GM19025 (cell line): ENCODE results near the gene MSH4.
"Not testable (repeated sequence)": the region's sequence is repeated elsewhere in the genome, so short reads cannot be mapped to it uniquely, and the experiment has no call there.

Experiments
- ATAC-seq: cut with Tn5 transposase; IDR thresholded peaks from one replicate; pipeline ENCODE4 v1.9.1; 2021; ENCODE audit warnings: mild to moderate bottlenecking, low read depth, moderate library complexity; ENCODE audit not compliant: unreplicated experiment

MSH4 gene

GRCh38 chr1:75794382-75794781, 2.3 kb upstream of the MSH4 start:
- ATAC-seq, result no peak

- ATAC-seq, result no peak
Observed at GRCh38 chr1:75795703-75796193, 934 bp upstream of the MSH4 start.

DNA sequence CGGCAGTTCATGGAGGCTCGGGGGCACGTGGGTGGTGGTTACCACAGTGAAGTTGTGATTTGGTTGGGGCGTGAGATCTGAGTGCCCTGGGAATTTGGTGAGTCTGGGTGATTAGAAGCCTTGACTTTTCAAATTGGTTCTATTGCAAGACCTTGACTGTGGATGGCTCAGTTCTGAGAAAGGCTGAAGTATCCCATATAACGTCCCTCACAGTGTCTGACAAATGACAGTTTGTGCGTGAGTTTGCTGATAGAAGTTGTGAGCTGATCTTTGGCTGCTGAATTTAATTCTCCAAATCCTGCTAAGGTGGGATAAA, 549 bp downstream of the MSH4 start:
- ATAC-seq, result no peak

DNA sequence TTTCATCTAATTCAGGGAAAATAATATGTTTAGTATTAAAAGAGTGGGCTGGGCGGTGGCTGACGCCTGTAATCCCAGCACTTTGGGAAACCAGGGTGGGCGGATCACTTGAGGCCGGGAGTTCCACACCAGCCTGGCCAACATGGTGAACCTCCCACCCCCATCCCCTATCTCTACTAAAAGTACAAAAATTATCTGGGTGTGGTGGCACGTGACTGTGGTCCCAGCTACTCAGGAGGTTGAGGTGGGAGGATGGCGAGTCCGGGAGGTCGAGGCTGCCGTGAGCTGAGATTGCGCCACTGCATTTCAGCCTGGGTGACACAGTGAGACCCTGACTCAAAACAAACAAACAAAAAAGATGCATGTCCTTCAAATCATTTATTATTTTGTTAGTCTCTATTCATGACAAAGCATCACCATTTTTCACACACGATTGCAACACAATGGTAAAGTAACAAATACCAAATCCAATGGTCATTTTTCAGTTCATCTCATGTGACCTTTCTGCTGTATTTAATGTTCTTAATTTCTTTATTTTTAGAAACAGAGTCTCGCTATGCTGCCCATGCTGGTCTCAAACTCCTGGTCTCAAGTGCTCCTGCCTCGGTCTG, 1.0 kb downstream of the MSH4 start:
- ATAC-seq, result no peak

DNA sequence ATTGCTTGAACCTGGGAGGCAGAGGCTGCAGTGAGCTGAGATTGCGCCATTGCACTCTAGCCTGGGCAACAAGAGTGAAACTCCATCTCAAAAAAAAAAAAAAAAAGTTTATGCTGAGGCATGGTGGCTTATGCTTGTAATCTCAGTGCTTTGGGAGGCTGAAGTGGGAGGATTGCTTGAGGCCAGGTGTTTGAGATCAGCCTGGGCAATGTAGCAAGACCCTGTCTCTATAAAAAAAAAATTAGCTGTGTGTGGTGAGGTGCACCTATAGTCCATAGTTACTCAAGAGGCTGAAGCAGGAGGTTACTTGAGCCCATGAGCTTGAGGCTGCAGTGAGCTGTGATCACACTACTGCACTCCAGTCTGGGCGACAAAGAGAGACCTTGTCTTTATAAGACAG, 4.8 kb downstream of the MSH4 start:
- ATAC-seq, result not testable (repeated sequence)

- ATAC-seq, result no peak
Observed at GRCh38 chr1:75808921-75809320, 12.2 kb downstream of the MSH4 start.

DNA sequence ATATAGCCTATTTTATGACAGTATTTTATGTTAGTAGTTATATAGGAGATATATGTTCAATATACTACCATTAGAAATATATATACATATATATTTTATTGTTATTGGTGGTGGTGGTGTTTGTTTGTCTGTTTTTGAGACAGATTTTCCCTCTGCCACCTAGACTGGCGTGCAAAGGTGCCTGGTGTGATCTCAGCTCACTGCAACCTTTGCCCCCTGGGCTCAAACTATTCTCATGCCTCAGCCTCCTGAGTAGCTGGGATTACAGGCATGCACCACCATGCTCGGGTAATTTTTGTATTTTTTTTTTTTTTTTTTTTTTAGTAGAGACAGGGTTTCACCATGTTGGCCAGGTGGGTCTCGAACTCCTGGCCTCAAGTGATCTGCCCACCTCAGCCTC, 13.4 kb downstream of the MSH4 start:
- not testable (repeated sequence) for ATAC-seq

DNA sequence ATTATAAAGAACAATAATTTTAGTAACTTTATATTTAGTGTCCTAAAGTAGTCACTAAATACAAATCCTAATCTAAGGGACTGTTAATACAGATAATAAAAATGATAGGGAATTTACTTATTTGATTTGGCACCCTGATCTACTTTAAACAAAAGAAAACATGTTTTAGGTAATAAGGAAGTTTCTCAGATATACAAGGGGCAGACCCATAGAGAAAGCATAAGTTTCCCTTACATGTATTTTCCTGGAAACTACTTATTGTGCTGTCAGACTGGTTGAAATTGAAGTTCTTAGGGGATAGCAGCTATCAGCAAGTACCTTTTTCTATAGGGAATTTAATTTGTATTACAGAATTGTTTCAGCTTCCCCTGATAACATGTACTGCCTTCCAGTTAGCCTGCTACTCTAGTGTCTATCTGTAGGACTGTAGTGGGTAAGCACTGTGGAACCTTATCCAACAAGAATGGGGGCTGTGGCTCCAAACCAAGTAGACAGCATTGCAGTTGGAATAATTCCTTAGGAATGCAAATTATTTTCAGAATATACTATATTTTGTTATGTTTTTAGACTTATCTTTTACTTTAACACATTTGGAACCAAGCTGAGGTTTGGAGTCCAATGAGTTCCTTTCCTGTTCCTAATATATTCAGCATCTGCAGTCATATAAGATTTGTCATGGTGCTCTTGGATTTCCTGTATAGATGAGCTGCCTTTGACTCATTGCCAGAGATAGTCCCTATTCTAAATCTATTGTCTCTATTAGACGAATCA, 14.7 kb downstream of the MSH4 start:
- ATAC-seq, result no peak

DNA sequence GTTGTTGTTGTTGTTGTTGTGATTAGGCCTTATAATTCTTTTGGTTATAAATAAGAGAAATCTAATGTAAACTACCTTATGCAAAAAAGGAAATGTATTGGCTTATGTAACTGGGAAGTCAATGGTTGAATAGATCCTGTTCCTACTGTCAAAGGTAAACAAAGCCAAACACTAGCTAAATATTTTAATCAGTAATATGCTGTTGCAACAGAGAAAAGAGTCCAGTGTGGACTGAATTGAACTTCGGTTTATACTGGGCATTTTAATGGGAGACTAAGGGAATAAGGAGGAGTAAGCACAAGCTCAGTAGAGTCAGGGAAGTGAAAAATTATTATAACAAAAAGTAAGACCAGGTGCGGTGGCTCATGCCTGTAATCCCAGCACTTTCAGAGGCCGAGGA, 15.4 kb downstream of the MSH4 start:
- ATAC-seq, result no peak

- ATAC-seq, result not testable (repeated sequence)
Observed at GRCh38 chr1:75823596-75823995, 26.9 kb downstream of the MSH4 start.

GRCh38 chr1:75836528-75837100, 39.9 kb downstream of the MSH4 start:
- no peak for ATAC-seq

DNA sequence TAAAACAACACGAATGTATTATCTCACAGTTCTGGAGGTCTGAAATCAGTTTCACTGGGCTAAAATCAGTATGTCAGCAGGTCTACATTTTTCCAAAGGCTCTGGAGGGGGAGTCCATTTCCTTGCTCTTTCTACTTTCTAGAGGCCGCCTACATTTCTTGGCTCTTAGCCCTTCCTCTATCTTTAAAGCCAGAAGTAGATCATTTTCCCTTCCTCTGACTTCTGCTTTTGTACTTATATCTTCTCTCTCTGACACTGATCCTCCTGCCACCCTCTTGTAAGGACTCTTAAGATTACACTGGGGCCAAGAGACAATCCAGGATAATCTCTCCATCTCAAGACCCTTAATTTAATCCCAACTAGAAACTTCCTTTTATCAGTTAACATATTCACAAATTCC, 41.4 kb downstream of the MSH4 start:
- ATAC-seq, result no peak

DNA sequence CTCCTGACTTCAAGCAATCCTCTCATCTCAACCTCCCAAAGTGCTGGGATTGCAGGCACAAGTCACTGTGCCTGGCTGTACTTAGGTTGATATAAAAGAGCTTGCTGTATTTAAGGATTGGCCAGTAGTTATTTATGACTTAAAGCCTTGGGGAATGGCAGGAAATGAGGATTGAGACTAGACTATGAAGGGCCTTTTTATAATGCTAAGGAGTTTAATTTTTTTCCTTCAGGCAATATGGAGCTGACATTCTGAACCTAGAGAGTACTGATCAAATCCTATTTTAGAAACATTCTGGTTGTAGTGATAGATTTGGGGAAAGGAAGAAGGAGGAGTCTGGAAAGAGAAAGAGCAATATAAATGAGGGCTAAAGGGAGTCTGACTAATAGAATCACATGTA, 44.7 kb downstream of the MSH4 start:
- no peak for ATAC-seq

GRCh38 chr1:75845576-75845975, 48.9 kb downstream of the MSH4 start:
- no peak for ATAC-seq

DNA sequence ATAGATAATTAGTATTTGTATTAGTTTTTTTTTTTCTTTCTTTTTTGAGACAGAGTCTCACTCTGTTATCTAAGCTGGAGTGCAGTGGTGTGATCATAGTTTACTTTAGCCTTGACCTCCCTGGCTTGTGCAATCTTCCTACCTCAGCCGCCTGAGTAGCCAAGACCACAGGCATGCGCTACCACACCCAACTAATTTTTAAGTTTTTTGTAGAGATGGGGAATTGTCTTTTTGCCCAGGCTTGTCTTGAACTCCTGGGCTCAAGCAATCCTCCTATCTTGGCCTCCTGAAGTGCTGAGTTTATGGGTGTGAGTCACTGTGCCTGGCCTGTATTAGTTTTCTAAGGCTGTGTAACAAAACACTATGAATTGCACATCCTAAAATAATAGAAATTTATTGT, 58.3 kb downstream of the MSH4 start:
- no peak for ATAC-seq

- no peak for ATAC-seq
Observed at GRCh38 chr1:75855734-75856133, 59.1 kb downstream of the MSH4 start.

DNA sequence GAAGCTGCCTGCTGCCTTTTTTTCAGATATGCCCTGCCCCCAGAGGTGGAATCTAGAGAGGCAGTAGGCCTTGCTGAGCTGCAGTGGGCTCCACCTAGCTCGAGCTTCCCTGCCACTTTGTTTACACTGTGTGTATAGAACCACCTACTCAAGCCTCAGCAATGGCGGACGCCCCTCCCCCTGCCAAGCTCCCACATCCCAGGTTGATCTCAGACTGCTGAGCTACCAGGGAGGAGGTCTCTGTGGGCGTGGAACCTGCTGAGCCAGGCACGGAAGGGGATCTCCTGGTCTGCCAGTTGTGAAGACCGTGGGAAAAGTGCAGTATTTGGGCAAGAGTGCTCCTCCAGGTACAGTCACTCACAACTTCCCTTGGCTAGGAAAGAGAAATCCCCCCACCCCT, 65.1 kb downstream of the MSH4 start:
- no peak for ATAC-seq

DNA sequence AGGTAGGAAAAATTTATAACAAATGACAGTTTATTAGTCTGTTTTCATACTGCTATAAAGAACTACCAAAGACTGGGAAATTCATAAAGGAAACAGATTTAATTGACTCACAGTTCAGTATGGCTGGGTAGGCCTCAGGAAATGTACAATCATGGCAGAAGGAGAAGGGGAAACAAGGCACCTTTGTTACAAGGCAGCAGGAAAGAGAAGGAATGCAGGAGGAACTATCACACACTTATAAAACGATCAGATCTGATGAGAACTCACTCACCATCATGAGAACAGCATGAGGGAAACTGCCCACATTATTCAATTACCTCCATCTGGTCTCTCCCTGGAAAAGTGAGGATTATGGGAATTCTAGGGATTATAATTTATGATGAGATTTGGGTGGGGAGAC, 74.3 kb downstream of the MSH4 start:
- no peak for ATAC-seq

- no peak for ATAC-seq
Observed at GRCh38 chr1:75879985-75880384, 83.3 kb downstream of the MSH4 start.

GRCh38 chr1:75884437-75884836, 87.8 kb downstream of the MSH4 start:
- ATAC-seq, result no peak

DNA sequence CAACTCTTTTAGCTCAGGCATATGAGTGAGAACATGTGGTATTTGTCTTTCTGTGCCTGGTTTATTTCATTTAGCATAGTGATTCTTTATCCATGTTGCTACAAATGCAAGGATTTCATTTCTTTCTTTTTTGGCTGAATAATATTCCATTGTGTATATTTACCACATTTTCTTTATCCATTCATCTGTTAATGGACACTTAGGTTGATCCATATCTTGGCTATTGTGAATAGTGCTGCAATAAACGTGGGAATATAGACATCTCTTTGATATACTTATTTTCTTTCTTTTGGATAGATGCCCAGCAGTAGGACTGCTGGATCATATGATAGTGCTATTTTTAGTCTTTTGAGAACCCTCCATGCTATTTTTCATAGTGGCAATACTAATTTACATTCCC, 104.7 kb downstream of the MSH4 start:
- no peak for ATAC-seq

DNA sequence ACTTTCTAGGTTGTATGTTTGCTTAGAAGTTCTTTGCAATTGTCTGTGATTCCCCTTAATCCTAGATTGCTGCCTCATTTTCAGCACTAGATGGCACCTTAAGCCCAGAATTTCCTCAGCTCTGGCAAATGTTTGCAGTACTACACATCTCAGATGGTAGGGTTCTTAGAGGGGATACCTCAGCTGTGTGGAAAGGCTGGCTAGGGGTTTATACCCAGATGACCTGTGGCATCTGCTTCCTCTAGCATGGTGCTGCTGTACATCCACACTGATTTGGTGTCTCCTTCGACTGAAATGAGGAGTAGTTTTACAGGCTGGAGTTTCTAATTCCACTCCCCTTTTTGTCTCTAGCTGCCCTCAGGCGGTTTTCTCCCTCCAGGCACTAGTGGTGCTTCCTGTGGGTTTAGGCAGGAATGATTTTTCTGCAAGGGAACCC, 112.1 kb downstream of the MSH4 start:
- ATAC-seq, result no peak
